Measurements from ENCODE around the gene LRRD1.
"Not testable (repeated sequence)": the region's sequence is repeated elsewhere in the genome, so short reads cannot be mapped to it uniquely, and the experiment has no call there.

The LRRD1 gene
- 0 reads per million in 2 donors for total RNA-seq

GRCh38 chr7:92178928-92179924, at the start of gene LRRD1:
Gene LRRD1 (minus strand): TSS chr7:92179142. CDS start chr7:92165202, 13,940 bp downstream.
- DNase-seq = peak; percentile 77 to 88 (median 83)

GRCh38 chr7:92228742-92229141, 49.8 kb upstream of the LRRD1 start:
- DNase-seq = no peak

GRCh38 chr7:92228100-92228499, 49.2 kb upstream of the LRRD1 start:
- DNase-seq = no peak

- no peak for DNase-seq
Observed at GRCh38 chr7:92226981-92227380, 48.0 kb upstream of the LRRD1 start.

- no peak for DNase-seq
Observed at GRCh38 chr7:92221766-92222165, 42.8 kb upstream of the LRRD1 start.

GRCh38 chr7:92206672-92207071, 27.7 kb upstream of the LRRD1 start:
- peak in 1 of 5 experiments; percentile 1 for DNase-seq

GRCh38 chr7:92205987-92206386, 27.0 kb upstream of the LRRD1 start:
- peak in 1 of 5 experiments; percentile 1 for DNase-seq

- no peak for DNase-seq
Observed at GRCh38 chr7:92200791-92201190, 21.8 kb upstream of the LRRD1 start.

- DNase-seq = no peak
Observed at GRCh38 chr7:92192326-92192725, 13.4 kb upstream of the LRRD1 start.

- not testable (repeated sequence) for DNase-seq
Observed at GRCh38 chr7:92189246-92189645, 10.3 kb upstream of the LRRD1 start.

- DNase-seq = peak in 1 of 5 experiments; percentile 9
Observed at GRCh38 chr7:92184294-92184693, 5.4 kb upstream of the LRRD1 start.

GRCh38 chr7:92177362-92177761, 1.6 kb downstream of the LRRD1 start:
- no peak for DNase-seq

GRCh38 chr7:92169529-92169928, 9.4 kb downstream of the LRRD1 start:
- not testable (repeated sequence) for DNase-seq

GRCh38 chr7:92161271-92161670, 17.7 kb downstream of the LRRD1 start:
- no peak for DNase-seq

- no peak for DNase-seq
Observed at GRCh38 chr7:92158660-92159575, 20.0 kb downstream of the LRRD1 start.

- no peak for DNase-seq
Observed at GRCh38 chr7:92156990-92157389, 22.0 kb downstream of the LRRD1 start.

GRCh38 chr7:92155108-92155739, 23.7 kb downstream of the LRRD1 start:
- DNase-seq = no peak

- DNase-seq = no peak
Observed at GRCh38 chr7:92150450-92151017, 28.4 kb downstream of the LRRD1 start.

GRCh38 chr7:92149736-92150239, 29.2 kb downstream of the LRRD1 start:
- no peak for DNase-seq

GRCh38 chr7:92143192-92143880, 35.6 kb downstream of the LRRD1 start:
- not testable (repeated sequence) for DNase-seq

- not testable (repeated sequence) for DNase-seq
Observed at GRCh38 chr7:92142791-92143190, 36.2 kb downstream of the LRRD1 start.
